ENCODE data around the gene SULT1E1. TPM values are rescaled to one million over a fixed set of nuclear protein-coding genes. Genes with fewer than 3 reads are reported as not detected.

The SULT1E1 gene
- polyA plus RNA-seq, 2 of the 4 experiments (the other 2 are of a cell fraction), result 0.08 TPM; not detected in 1

DNA sequence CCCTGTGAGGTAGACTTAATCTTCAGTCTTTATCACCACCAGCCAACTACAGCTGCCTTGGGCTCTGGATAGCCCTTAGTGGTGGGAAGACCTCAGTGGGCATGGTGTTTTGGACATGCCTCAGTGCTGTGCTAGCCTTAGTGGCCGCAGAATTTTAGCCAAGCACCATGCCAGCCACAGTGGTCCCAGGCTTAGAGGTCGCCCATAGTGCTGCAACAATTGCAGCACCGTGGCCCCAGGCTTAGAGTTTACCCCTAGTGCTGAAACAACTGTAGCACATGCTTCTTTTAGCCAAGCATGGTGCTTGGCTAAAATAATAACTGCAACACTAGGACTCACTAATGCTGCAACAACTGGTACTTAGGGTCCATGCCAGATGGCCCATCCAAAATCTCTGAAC lies 60.6 kb downstream of the SULT1E1 start:
- ChIA-PET CTCF (no interaction called here), POLR2A (no interaction called here)
- Histone ChIP-seq H3K4me2 (no peak overlapping the region), H3K27ac (no peak overlapping the region), H3K4me1 (no peaks in the 10 kb centered on the region), H3K9me3 (no peaks in the 10 kb centered on the region), H3K4me3 (no peak overlapping the region)
- 17% methylated on average over 2 of the region's 3 CpGs for WGBS (ENCODE audit: missing lambda C conversion rate)
- DNase-seq (ENCODE audit: low read depth in 1 of 2, low spot score in 1 of 2) (no peak), ATAC-seq (no peak), FAIRE-seq (no peak)
- no peak for TF ChIP-seq HEYL (CRISPR knock-in tag; IDR thresholded peaks at IDR 0.05)
- no peak for TF ChIP-seq MAZ (IDR thresholded peaks at IDR 0.05; ENCODE audit: borderline replicate concordance, low read depth, low read length)
- TF ChIP-seq, protein P1, sequence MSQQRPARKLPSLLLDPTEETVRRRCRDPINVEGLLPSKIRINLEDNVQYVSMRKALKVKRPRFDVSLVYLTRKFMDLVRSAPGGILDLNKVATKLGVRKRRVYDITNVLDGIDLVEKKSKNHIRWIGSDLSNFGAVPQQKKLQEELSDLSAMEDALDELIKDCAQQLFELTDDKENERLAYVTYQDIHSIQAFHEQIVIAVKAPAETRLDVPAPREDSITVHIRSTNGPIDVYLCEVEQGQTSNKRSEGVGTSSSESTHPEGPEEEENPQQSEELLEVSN (IDR thresholded peaks at IDR 0.05; ENCODE audit: borderline replicate concordance, low read depth), result no peak
- no peak for TF ChIP-seq KDM5A (IDR thresholded peaks at IDR 0.05)
- no peak for TF ChIP-seq CHD4 (IDR thresholded peaks at IDR 0.05; ENCODE audit: borderline replicate concordance)
- no peak for TF ChIP-seq SMC3 (IDR thresholded peaks at IDR 0.05)
- TF ChIP-seq, protein P2, sequence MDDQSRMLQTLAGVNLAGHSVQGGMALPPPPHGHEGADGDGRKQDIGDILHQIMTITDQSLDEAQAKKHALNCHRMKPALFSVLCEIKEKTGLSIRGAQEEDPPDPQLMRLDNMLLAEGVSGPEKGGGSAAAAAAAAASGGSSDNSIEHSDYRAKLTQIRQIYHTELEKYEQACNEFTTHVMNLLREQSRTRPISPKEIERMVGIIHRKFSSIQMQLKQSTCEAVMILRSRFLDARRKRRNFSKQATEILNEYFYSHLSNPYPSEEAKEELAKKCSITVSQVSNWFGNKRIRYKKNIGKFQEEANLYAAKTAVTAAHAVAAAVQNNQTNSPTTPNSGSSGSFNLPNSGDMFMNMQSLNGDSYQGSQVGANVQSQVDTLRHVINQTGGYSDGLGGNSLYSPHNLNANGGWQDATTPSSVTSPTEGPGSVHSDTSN (IDR thresholded peaks at IDR 0.05), result no peak
- no peak for TF ChIP-seq MYC (IDR thresholded peaks at IDR 0.05; ENCODE audit: borderline replicate concordance, low read length)
- TF ChIP-seq PHF8 (IDR thresholded peaks at IDR 0.05; ENCODE audit: borderline replicate concordance, low read depth), result no peak
- no peak for TF ChIP-seq FOSB (CRISPR knock-in tag; IDR thresholded peaks at IDR 0.05)
- TF ChIP-seq, protein P3, sequence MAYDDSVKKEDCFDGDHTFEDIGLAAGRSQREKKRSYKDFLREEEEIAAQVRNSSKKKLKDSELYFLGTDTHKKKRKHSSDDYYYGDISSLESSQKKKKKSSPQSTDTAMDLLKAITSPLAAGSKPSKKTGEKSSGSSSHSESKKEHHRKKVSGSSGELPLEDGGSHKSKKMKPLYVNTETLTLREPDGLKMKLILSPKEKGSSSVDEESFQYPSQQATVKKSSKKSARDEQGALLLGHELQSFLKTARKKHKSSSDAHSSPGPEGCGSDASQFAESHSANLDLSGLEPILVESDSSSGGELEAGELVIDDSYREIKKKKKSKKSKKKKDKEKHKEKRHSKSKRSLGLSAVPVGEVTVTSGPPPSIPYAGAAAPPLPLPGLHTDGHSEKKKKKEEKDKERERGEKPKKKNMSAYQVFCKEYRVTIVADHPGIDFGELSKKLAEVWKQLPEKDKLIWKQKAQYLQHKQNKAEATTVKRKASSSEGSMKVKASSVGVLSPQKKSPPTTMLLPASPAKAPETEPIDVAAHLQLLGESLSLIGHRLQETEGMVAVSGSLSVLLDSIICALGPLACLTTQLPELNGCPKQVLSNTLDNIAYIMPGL (CRISPR knock-in tag; IDR thresholded peaks at IDR 0.05; ENCODE audit: borderline replicate concordance), result no peak
- no peak for TF ChIP-seq CEBPB (IDR thresholded peaks at IDR 0.05)
- no peak for TF ChIP-seq SREBF2 (IDR thresholded peaks at IDR 0.05)
- no peak for TF ChIP-seq RARB (CRISPR knock-in tag; IDR thresholded peaks at IDR 0.05)
- no peak for TF ChIP-seq RFX5 (IDR thresholded peaks at IDR 0.05)
- TF ChIP-seq MAFK (IDR thresholded peaks at IDR 0.05; ENCODE audit: partially characterized antibody), result no peak
- TF ChIP-seq TFCP2L1 (CRISPR knock-in tag; IDR thresholded peaks at IDR 0.05), result no peak
- TF ChIP-seq ZSCAN20 (CRISPR knock-in tag; IDR thresholded peaks at IDR 0.05), result no peak
- TF ChIP-seq, protein P4, sequence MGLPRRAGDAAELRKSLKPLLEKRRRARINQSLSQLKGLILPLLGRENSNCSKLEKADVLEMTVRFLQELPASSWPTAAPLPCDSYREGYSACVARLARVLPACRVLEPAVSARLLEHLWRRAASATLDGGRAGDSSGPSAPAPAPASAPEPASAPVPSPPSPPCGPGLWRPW (IDR thresholded peaks at IDR 0.05), result no peak

DNA sequence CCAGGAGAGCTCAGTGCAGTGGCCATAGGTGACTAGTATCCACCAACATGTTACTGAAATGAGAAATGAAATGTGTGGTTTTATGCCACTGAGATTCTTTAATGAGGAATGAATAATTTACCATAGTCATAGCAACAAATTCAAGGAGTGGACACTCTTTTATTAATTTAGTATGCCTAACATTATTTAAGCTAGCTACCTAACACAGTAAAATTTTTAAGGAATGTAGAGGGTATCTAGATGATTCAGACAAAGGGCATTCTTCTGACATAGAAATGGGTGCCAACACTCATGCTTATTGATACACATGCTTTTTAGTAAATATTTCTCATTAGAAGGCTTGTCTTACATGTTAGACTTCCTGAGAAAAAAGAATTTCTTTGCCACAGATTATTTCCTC lies 66.2 kb downstream of the SULT1E1 start:
- no peak for FAIRE-seq

More for the DNA sequence above, 66.2 kb downstream of the SULT1E1 start:
- POLR2A ChIA-PET, result no interaction called here
- Histone ChIP-seq H3K9me3 (no peaks in the 10 kb centered on the region), H3K4me3 (no peak overlapping the region), H3K4me1 (no peaks in the 10 kb centered on the region), H3K27ac (no peak overlapping the region), H3K4me2 (no peak overlapping the region)
- TF ChIP-seq RARB (CRISPR knock-in tag; IDR thresholded peaks at IDR 0.05), result no peak
- no peak for TF ChIP-seq EP300 (IDR thresholded peaks at IDR 0.05)
- no peak for TF ChIP-seq RFX5 (IDR thresholded peaks at IDR 0.05)
- no peak for TF ChIP-seq RCOR1 (IDR thresholded peaks at IDR 0.05; ENCODE audit: low read depth, low read length)
- TF ChIP-seq, protein P2 (IDR thresholded peaks at IDR 0.05), result no peak
- CTCF ChIA-PET, result no interaction called here
- no peak for ATAC-seq
- DNase-seq (ENCODE audit: low read depth in 1 of 2, low spot score in 1 of 2), result no peak

Other genes with a start within 250 kb of the SULT1E1 start
- gene UGT2A2, start 220.5 kb downstream of the SULT1E1 start, polyA plus RNA-seq (2011; rRNA removed), result not detected in 2 replicates
- gene UGT2A2, start 220.5 kb downstream of the SULT1E1 start, polyA plus RNA-seq (2017; fragmentation: RNase III; extraction: RNeasy Plus Mini Kit Qiagen cat#74134 plus additional on column Dnase treatment), result not detected in 3 replicates
- gene UGT2A1, start 206.9 kb downstream of the SULT1E1 start, polyA plus RNA-seq (2011; rRNA removed), result 0.05 TPM in 1 of 2 replicates, not detected in the other
- gene UGT2A1, start 206.9 kb downstream of the SULT1E1 start, polyA plus RNA-seq (2017; fragmentation: RNase III; extraction: RNeasy Plus Mini Kit Qiagen cat#74134 plus additional on column Dnase treatment), result not detected in 3 replicates
- 0.07 and 0.13 TPM in 2 replicates for gene SULT1B1, start 99.5 kb downstream of the SULT1E1 start, polyA plus RNA-seq (2011; rRNA removed)
- 0.01 TPM in 2 of 3 replicates, not detected in the other for gene SULT1B1, start 99.5 kb downstream of the SULT1E1 start, polyA plus RNA-seq (2017; fragmentation: RNase III; extraction: RNeasy Plus Mini Kit Qiagen cat#74134 plus additional on column Dnase treatment)
- not detected in 2 replicates for gene CSN1S1, start 70.9 kb upstream of the SULT1E1 start, polyA plus RNA-seq (2011; rRNA removed)
- gene CSN1S1, start 70.9 kb upstream of the SULT1E1 start, polyA plus RNA-seq (2017; fragmentation: RNase III; extraction: RNeasy Plus Mini Kit Qiagen cat#74134 plus additional on column Dnase treatment), result not detected in 3 replicates
- not detected in 2 replicates for gene CSN2, start 105.6 kb upstream of the SULT1E1 start, polyA plus RNA-seq (2011; rRNA removed)
- not detected in 3 replicates for gene CSN2, start 105.6 kb upstream of the SULT1E1 start, polyA plus RNA-seq (2017; fragmentation: RNase III; extraction: RNeasy Plus Mini Kit Qiagen cat#74134 plus additional on column Dnase treatment)
- not detected in 2 replicates for gene STATH, start 135.8 kb upstream of the SULT1E1 start, polyA plus RNA-seq (2011; rRNA removed)
- gene STATH, start 135.8 kb upstream of the SULT1E1 start, polyA plus RNA-seq (2017; fragmentation: RNase III; extraction: RNeasy Plus Mini Kit Qiagen cat#74134 plus additional on column Dnase treatment), result not detected in 3 replicates
- not detected in 2 replicates for gene HTN3, start 168.3 kb upstream of the SULT1E1 start, polyA plus RNA-seq (2011; rRNA removed)
- not detected in 3 replicates for gene HTN3, start 168.3 kb upstream of the SULT1E1 start, polyA plus RNA-seq (2017; fragmentation: RNase III; extraction: RNeasy Plus Mini Kit Qiagen cat#74134 plus additional on column Dnase treatment)
- not detected in 2 replicates for gene HTN1, start 190.3 kb upstream of the SULT1E1 start, polyA plus RNA-seq (2011; rRNA removed)
- gene HTN1, start 190.3 kb upstream of the SULT1E1 start, polyA plus RNA-seq (2017; fragmentation: RNase III; extraction: RNeasy Plus Mini Kit Qiagen cat#74134 plus additional on column Dnase treatment), result not detected in 3 replicates